Measurements from ENCODE around the gene GUCY1A2. TPM values are rescaled to one million over a fixed set of nuclear protein-coding genes. Genes with fewer than 3 reads are reported as not detected.

GUCY1A2 gene
- total and polyA plus RNA-seq, 12 donors, result 0.68 to 18.5 (median 8.1) TPM

- Histone ChIP-seq H3K27ac (peak overlapping the region in 8 of 10 donors; percentile 13 to 65 (median 46)), H3K36me3 (no peaks in the 10 kb centered on the region), H3K9me3 (no peaks in the 10 kb centered on the region), H3K27me3 (no peaks in the 10 kb centered on the region), H3K4me3 (no peak overlapping the region), H3K4me1 (peaks cover 0 to 39% (median 7%) of the 10 kb centered on the region in 9 donors)
- intact Hi-C loops (cut with DNase I), result no loop called here
- TF ChIP-seq CTCF (IDR thresholded peaks at IDR 0.05), result no peak
- ATAC-seq (no peak), DNase-seq (no peak)
- 81 to 94% methylated on average over 1 of the region's 1 CpG for WGBS, 2 donors
Measured at GRCh38 chr11:106989078-106989455, 29.2 kb downstream of the GUCY1A2 start.

GRCh38 chr11:106988151-106989077, 29.9 kb downstream of the GUCY1A2 start:
- no peaks in the 10 kb centered on the region for H3K9me3 ChIP-seq
- TF ChIP-seq CTCF (IDR thresholded peaks at IDR 0.05), result no peak
- 22% methylated on average over 2 of the region's 2 CpGs for WGBS, 2 donors
- intact Hi-C loops (cut with DNase I), result no loop called here
- H3K27ac ChIP-seq, result peak overlapping the region; percentile 23 to 65 (median 42)
- H3K4me1 ChIP-seq, result peaks cover 0 to 39% (median 7%) of the 10 kb centered on the region in 9 donors
- no peaks in the 10 kb centered on the region for H3K36me3 ChIP-seq
- DNase-seq (peak in 1 of 2 donors; percentile 4), ATAC-seq (peak in 6 of 8 donors; percentile 56 to 74 (median 62))
- no peaks in the 10 kb centered on the region for H3K27me3 ChIP-seq
- H3K4me3 ChIP-seq, result no peak overlapping the region

GRCh38 chr11:106986673-106987072, 31.6 kb downstream of the GUCY1A2 start:
- TF ChIP-seq CTCF (IDR thresholded peaks at IDR 0.05), result no peak
- DNase-seq (no peak), ATAC-seq (no peak)
- H3K27me3 ChIP-seq, result no peaks in the 10 kb centered on the region
- intact Hi-C loops (cut with DNase I), result no loop called here
- H3K36me3 ChIP-seq, result no peaks in the 10 kb centered on the region
- peak overlapping the region in 4 of 10 donors; percentile 6 to 65 (median 32) for H3K27ac ChIP-seq
- H3K4me1 ChIP-seq, result peaks cover 0 to 44% (median 7%) of the 10 kb centered on the region in 9 donors
- 71 to 72% methylated on average over 2 of the region's 2 CpGs for WGBS, 2 donors
- no peak overlapping the region for H3K4me3 ChIP-seq
- no peaks in the 10 kb centered on the region for H3K9me3 ChIP-seq

GRCh38 chr11:106986261-106986660, 32.0 kb downstream of the GUCY1A2 start:
- Histone ChIP-seq H3K9me3 (no peaks in the 10 kb centered on the region), H3K4me1 (peaks cover 0 to 47% (median 7%) of the 10 kb centered on the region in 9 donors), H3K27ac (peak overlapping the region in 1 of 10 donors; percentile 6), H3K36me3 (no peaks in the 10 kb centered on the region), H3K4me3 (no peak overlapping the region), H3K27me3 (no peaks in the 10 kb centered on the region)
- DNase-seq (no peak), ATAC-seq (peak in 1 of 8 donors; percentile 50)
- intact Hi-C loops (cut with DNase I), result no loop called here
- TF ChIP-seq CTCF (IDR thresholded peaks at IDR 0.05), result no peak
- WGBS, 2 donors, result 74 to 76% methylated on average over 3 of the region's 3 CpGs
